C4-2B (cell line): ENCODE data around the gene UNC93B1.
A peak's percentile ranks its signal among the peaks of the same experiment; 100 is the strongest.
"Not testable (repeated sequence)": the region's sequence is repeated elsewhere in the genome, so short reads cannot be mapped to it uniquely, and the experiment has no call there.

ENCODE experiments used
- ZFX ChIP-seq: fragments of 450-650 bp; IDR thresholded peaks from 2 replicates; pipeline ENCODE4 v1.6.1; 2017
- TF ChIP-seq, protein P1 (sequence below): fragments of 450-650 bp; conservative IDR thresholded peaks from 2 replicates; pipeline ENCODE4 v1.5.1; 2017; ENCODE audit warnings: mild to moderate bottlenecking

DNA sequence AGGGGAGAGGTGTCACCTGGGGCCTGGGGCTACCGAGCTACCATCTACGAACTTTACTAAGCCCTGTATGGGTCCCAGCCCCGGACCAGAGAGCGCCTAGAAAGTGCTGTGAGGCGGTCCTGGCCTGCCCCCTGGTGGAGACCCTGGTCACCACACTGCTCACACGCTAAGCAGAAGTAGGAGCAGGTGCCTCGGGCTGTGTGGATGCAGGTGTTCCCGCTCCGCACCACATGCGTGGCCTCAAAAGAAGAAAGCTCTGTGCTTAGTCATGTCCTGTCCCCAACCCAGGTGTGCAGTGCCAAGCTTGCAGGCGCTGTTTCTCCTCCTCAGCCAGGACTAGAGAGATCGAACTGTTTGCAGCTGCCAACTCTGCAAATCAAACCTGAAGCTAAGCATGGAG, 10.1 kb downstream of the UNC93B1 start:
- TF ChIP-seq, protein P1, sequence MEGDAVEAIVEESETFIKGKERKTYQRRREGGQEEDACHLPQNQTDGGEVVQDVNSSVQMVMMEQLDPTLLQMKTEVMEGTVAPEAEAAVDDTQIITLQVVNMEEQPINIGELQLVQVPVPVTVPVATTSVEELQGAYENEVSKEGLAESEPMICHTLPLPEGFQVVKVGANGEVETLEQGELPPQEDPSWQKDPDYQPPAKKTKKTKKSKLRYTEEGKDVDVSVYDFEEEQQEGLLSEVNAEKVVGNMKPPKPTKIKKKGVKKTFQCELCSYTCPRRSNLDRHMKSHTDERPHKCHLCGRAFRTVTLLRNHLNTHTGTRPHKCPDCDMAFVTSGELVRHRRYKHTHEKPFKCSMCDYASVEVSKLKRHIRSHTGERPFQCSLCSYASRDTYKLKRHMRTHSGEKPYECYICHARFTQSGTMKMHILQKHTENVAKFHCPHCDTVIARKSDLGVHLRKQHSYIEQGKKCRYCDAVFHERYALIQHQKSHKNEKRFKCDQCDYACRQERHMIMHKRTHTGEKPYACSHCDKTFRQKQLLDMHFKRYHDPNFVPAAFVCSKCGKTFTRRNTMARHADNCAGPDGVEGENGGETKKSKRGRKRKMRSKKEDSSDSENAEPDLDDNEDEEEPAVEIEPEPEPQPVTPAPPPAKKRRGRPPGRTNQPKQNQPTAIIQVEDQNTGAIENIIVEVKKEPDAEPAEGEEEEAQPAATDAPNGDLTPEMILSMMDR = peak; percentile 80
- TF ChIP-seq ZFX = not testable (repeated sequence)
